ENCODE results near the gene BLTP1.

Gene BLTP1

GRCh38 chr4:122142687-122143086 lies 9.4 kb upstream of the BLTP1 start:
- Histone ChIP-seq H2AFZ (no peak overlapping the region), H3K4me2 (ENCODE audit: low read length) (no peak overlapping the region), H3K27ac (no peak overlapping the region), H3K79me2 (no peaks in the 10 kb centered on the region), H3K36me3 (ENCODE audit: control insufficient read depth, insufficient read depth, low read length) (no peaks in the 10 kb centered on the region), H3K9me3 (ENCODE audit: control insufficient read depth, low read length) (no peaks in the 10 kb centered on the region), H3K4me3 (ENCODE audit: low read depth, low read length) (no peak overlapping the region), H3K27me3 (ENCODE audit: control insufficient read depth, insufficient read depth, low read length) (no peaks in the 10 kb centered on the region), H3K4me1 (no peaks in the 10 kb centered on the region), H3K9ac (no peak overlapping the region)
- no peak for TF ChIP-seq CTCF (IDR thresholded peaks at IDR 0.05)

GRCh38 chr4:122146652-122147051 lies 5.5 kb upstream of the BLTP1 start:
- Histone ChIP-seq H3K9me3 (ENCODE audit: control insufficient read depth, low read length) (no peaks in the 10 kb centered on the region), H3K79me2 (peaks cover 3% of the 10 kb centered on the region), H2AFZ (no peak overlapping the region), H3K9ac (no peak overlapping the region), H3K4me3 (ENCODE audit: low read depth, low read length) (no peak overlapping the region), H3K27me3 (ENCODE audit: control insufficient read depth, insufficient read depth, low read length) (no peaks in the 10 kb centered on the region), H3K36me3 (ENCODE audit: control insufficient read depth, insufficient read depth, low read length) (no peaks in the 10 kb centered on the region), H3K4me2 (ENCODE audit: low read length) (no peak overlapping the region), H3K4me1 (no peaks in the 10 kb centered on the region), H3K27ac (no peak overlapping the region)
- TF ChIP-seq CTCF (IDR thresholded peaks at IDR 0.05) = no peak

DNA sequence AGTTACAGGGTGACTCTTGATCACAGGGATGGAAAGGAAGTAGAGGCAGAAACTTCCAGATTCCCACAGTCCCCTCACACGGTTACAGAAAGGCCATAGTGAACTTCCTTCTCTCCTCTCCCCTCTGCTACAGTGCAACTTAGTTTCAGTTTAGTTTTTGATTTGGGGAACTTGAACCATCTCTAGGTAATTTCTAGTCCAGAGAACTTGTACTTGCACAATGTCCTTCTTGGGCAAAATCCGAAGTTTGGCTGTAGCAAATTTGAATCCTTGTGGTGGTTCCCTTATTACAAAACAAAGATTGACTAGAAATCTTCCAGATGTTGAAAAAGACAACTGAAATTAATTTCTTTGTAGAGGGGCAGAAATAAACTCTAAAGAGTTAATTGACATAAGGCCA lies 1.2 kb upstream of the BLTP1 start:
- Histone ChIP-seq H2AFZ (peak overlapping the region; percentile 99), H3K36me3 (ENCODE audit: control insufficient read depth, insufficient read depth, low read length) (no peaks in the 10 kb centered on the region), H3K4me3 (ENCODE audit: low read depth, low read length) (no peak overlapping the region), H3K27ac (no peak overlapping the region), H3K79me2 (peaks cover 9% of the 10 kb centered on the region), H3K27me3 (ENCODE audit: control insufficient read depth, insufficient read depth, low read length) (no peaks in the 10 kb centered on the region), H3K9ac (no peak overlapping the region), H3K4me1 (no peaks in the 10 kb centered on the region), H3K4me2 (ENCODE audit: low read length) (no peak overlapping the region), H3K9me3 (ENCODE audit: control insufficient read depth, low read length) (no peaks in the 10 kb centered on the region)
- TF ChIP-seq CTCF (IDR thresholded peaks at IDR 0.05) = no peak

- Histone ChIP-seq H3K4me3 (ENCODE audit: low read depth, low read length) (peak overlapping the region; percentile 98), H3K4me2 (ENCODE audit: low read length) (peak overlapping the region; percentile 97), H2AFZ (peak overlapping the region; percentile 99), H3K9me3 (ENCODE audit: control insufficient read depth, low read length) (no peaks in the 10 kb centered on the region), H3K9ac (peak overlapping the region; percentile 72), H3K36me3 (ENCODE audit: control insufficient read depth, insufficient read depth, low read length) (no peaks in the 10 kb centered on the region), H3K79me2 (peaks cover 9% of the 10 kb centered on the region), H3K27ac (peak overlapping the region; percentile 81), H3K4me1 (no peaks in the 10 kb centered on the region), H3K27me3 (ENCODE audit: control insufficient read depth, insufficient read depth, low read length) (no peaks in the 10 kb centered on the region)
- no peak for TF ChIP-seq CTCF (IDR thresholded peaks at IDR 0.05)
These were observed 638 bp downstream of the BLTP1 start for GRCh38 chr4:122152711-122153226.

- no peaks in the 10 kb centered on the region for H3K9me3 ChIP-seq (ENCODE audit: control insufficient read depth, low read length)
- H3K36me3 ChIP-seq (ENCODE audit: control insufficient read depth, insufficient read depth, low read length) = no peaks in the 10 kb centered on the region
- H3K4me3 ChIP-seq (ENCODE audit: low read depth, low read length) = no peak overlapping the region
- H3K4me1 ChIP-seq = no peaks in the 10 kb centered on the region
- no peak for TF ChIP-seq CTCF (IDR thresholded peaks at IDR 0.05)
- H3K27ac ChIP-seq = no peak overlapping the region
- H3K79me2 ChIP-seq = peaks cover 4% of the 10 kb centered on the region
- H3K9ac ChIP-seq = no peak overlapping the region
- H2AFZ ChIP-seq = no peak overlapping the region
- no peaks in the 10 kb centered on the region for H3K27me3 ChIP-seq (ENCODE audit: control insufficient read depth, insufficient read depth, low read length)
- no peak overlapping the region for H3K4me2 ChIP-seq (ENCODE audit: low read length)
These were observed 4.7 kb downstream of the BLTP1 start for GRCh38 chr4:122156819-122157218.

All from parathyroid adenoma (tissue), 2 donors.